Heart left ventricle (tissue), 13 donors: ENCODE measurements around the gene ZNF429.

Source experiments
- CTCF ChIP-seq, 12 donors: fragments of 200-600 bp; sonication (generic) in 4 of 12; IDR thresholded peaks; one replicate each; pipeline versions ENCODE4 v1.5.0 to v1.8.0; 2018 to 2022; ENCODE audit warnings: antibody characterized with exemption in 12 of 12, mild to moderate bottlenecking in 5 of 12
- POLR2A ChIP-seq, 2 donors: fragments of 450-650 bp; IDR thresholded peaks; one replicate each; pipeline ENCODE4 v1.6.1; 2017; ENCODE audit warnings: antibody characterized with exemption in 2 of 2, mild to moderate bottlenecking in 2 of 2, moderate library complexity in 2 of 2
- donor health status: ischemic (EF 13 %, LVEDD 7.1; RV severe dilation, severe dysfunction).
- donor health status: DM: no; HTN: yes; CAD: no.
- donor health status: DM: no; HTN: no; CAD: no.
- donor health status: ischemic (EF 25% LVEDD 6.9; RV normal size, moderate dysfunction).
- donor health status: ischemic (EF 25% LVEDD 5.7; RV mildly dilated, moderate dysfunction).
- donor health status: ischemic (EF 35%, LVEDD 5.7; RV mildly dilated, moderate dysfunction).
- donor health status: nonischemic (EF 11% LVEDD 7.7; RV severe dilation, severe dysfunction).
- donor health status: DM: yes; HTN: yes; CAD: no.
- donor health status: PGD.
- donor health status: ischemic (EF 29% LVEDD 5.4; RV normal size, mild dysfunction).
- donor health status: nonischemic (EF 23%, LVEDD 6.1; RV moderate dilation, normal function).

GRCh38 chr19:21569494-21569865 is 64.1 kb downstream of the ZNF429 start:
- TF ChIP-seq CTCF (IDR thresholded peaks at IDR 0.05) (no peak), POLR2A (IDR thresholded peaks at IDR 0.05) (no peak)
